ENCODE data around the gene RAB6B.

DNA sequence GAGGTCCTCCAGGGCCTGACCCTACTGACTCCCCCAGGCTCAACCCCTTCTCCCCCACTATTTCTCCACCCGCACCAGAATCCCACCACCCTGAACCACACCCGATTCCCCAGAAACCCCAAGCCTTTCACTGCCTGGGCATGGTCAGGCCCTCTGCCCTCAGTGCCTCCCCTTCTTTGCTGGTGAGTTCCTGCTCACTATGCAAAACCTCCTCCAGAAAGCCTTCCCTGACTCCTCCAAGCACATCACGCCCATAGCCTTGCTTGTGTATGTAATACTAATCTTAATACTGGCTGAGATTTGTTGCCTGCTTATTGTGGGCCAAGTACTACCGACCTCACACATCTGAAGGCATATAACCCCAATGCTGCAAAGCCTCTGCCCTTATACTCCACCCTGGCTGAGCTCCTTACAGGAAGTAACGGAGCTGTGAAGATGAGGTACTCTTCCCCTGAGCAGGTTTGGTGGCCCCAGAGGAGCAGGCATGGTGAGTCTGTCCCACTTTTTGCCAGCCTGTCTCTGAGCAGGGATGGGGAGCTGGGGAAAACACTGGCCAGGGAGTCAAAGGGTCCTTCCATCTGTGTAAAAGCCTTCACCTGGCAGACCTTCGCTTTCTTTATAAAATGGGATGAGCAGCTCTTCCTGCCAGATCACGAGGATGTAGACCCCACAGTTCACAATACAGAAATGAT lies 9.5 kb downstream of the RAB6B start:
- TF ChIP-seq EZH2 (IDR thresholded peaks at IDR 0.05; ENCODE audit: borderline replicate concordance, low read length) = no peak
- no peak for TF ChIP-seq CTCF (conservative IDR thresholded peaks at IDR 0.05 in 1 of 2, IDR thresholded peaks at IDR 0.05 in 1 of 2; ENCODE audit: extremely low read depth in 1 of 2, insufficient read depth in 1 of 2, low read depth in 1 of 2, low read length in 2 of 2)

All from mammary epithelial cell (primary cell).